HL-60 (cell line): ENCODE results near the gene ALDH4A1.

ENCODE experiments used
- GABPA ChIP-seq: IDR thresholded peaks from 2 replicates; pipeline ENCODE4 v1.6.1; 2012; ENCODE audit warnings: low read depth
- POLR2AphosphoS5 ChIP-seq: IDR thresholded peaks from 2 replicates; pipeline ENCODE4 v1.6.1; 2012; ENCODE audit warnings: low read depth
- SPI1 ChIP-seq: IDR thresholded peaks from 2 replicates; pipeline ENCODE4 v1.6.1; 2012; ENCODE audit warnings: low read depth, mild to moderate bottlenecking, borderline replicate concordance
- TF ChIP-seq, protein P1 (sequence below): IDR thresholded peaks from one replicate; pipeline ENCODE4 v1.5.1; 2011; ENCODE audit warnings: low read length, control low read depth, inconsistent platforms; ENCODE audit not compliant: insufficient read depth

DNA sequence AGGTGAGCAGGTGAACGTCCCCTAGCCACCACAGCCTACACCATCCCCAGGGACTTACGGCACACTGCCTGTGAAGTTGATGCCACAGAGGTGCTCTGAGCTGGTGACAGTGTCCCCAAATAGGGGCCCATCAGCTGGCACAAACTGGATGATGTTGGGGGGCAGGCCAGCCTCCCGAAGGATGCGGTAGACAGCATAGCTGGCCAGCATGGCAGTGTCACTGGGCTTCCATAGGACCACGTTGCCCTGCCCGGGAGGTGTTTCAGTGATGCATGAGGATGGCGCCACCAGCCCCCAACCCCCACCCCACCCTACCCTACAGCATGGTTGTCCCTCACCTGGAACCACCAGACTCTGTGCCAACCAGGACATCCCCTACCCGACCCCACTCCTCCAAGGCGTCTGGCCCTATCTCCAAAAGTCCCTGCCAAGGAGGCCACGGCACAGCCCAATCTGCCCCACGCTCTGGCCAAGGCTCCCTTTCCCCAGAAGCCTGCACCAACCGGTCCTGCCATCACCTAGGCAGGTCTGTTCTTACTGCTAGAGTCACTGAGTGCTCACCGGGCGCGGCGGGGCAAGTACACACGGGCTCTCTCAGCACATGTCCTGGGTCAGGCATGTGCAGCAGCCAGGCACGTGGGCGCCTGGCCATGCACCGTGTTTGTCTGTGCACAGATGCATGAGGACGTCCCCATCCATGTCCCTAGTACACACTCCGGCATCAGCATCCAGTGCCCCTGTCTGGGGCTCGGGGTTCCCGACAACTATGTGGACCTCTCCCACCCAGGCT, 20.5 kb downstream of the ALDH4A1 start:
- TF ChIP-seq, protein P1, sequence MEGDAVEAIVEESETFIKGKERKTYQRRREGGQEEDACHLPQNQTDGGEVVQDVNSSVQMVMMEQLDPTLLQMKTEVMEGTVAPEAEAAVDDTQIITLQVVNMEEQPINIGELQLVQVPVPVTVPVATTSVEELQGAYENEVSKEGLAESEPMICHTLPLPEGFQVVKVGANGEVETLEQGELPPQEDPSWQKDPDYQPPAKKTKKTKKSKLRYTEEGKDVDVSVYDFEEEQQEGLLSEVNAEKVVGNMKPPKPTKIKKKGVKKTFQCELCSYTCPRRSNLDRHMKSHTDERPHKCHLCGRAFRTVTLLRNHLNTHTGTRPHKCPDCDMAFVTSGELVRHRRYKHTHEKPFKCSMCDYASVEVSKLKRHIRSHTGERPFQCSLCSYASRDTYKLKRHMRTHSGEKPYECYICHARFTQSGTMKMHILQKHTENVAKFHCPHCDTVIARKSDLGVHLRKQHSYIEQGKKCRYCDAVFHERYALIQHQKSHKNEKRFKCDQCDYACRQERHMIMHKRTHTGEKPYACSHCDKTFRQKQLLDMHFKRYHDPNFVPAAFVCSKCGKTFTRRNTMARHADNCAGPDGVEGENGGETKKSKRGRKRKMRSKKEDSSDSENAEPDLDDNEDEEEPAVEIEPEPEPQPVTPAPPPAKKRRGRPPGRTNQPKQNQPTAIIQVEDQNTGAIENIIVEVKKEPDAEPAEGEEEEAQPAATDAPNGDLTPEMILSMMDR: no peak
- no peak for TF ChIP-seq POLR2AphosphoS5
- TF ChIP-seq GABPA: no peak
- TF ChIP-seq SPI1: no peak
